ENCODE results near the gene BTF3. TPM values are rescaled to one million over a fixed set of nuclear protein-coding genes. Genes with fewer than 3 reads are reported as not detected.

BTF3 gene
- polyA plus RNA-seq, 1 donor = 1,218 TPM

DNA sequence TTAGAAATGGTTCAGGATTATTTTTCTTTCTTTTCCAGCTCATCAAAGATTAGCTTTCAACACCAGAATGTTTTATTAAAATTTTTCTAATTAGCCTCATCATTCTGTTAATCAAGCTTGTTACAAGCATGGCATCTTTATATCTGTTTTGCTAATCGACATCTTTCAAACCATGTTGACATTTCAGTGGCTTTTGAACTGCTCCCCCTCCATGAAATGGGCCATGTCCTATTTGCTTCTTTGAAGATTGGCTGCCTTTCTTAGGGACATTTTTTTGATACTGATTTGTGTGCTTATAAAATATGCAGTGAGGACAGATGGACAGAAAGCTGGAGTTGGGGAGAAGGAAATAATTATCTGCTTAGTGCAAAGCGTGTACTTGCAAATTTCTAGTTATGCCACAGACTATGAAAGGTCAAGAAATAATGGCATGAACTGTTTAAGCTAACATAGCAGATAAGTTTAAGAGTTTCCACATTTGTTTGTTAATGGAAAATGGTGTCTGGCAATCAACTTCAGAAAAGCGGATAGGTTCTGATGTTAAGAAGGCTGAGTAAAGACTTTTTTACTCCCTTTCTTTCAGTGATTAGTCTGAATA lies 27.5 kb downstream of the BTF3 start:
- DNase-seq = no peak

DNA sequence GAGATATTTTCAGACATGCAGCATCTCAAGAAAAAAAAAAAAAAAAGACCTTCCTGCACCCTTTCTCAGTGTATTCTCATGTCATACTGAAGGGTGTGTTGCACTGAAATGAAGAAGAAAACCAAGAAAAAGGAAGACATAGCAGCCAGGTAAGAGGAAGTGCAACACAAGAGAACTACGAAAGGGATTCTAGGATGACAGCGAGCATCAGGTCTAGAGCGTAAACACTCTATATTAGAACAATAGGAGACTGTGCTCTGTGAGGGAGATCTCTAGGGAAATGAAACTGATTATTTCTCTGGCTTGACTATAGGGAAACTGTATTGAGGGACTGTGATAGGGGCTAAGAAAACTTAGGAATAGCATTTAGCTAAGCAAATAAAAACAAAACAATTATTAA lies 30.0 kb downstream of the BTF3 start:
- no peak for DNase-seq

DNA sequence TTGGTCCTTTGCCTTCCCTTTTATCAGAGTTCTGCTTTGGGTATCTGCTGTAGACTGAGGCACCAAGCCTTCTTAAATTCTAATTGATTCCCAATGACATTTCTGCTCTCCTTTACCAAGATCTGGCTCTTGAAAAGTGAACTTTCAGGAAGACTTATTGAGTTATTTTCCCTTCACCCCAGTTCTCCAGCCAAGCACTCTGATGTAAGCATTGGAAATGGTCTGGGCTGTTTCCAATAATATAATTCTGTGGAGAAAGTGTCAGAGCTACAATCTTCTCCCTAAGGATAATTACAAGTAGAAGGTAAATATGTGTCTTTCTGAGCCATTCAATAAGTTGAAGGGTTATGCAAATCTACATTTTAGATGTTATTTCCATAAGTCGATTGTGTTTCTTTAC lies 30.8 kb downstream of the BTF3 start:
- DNase-seq = no peak

DNA sequence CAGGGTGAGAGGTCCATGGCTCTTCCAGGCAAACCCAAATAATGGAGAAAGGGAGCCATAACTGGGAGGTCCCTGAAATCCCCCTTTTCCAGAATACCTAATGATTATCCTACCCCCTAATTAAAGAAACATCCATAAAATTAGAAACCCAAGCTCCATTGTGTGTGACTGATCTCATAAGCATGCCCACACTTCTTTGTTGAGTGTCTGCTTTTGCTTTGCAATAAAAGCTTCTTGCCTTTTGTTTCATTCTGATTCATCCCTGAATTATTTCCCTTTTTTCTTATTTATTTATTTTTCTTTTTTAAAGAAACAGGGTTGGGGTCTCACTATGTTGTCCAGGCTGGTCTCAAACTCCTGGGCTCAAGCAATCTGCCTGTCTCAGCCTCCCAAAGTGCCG lies 33.1 kb downstream of the BTF3 start:
- DNase-seq = no peak

DNA sequence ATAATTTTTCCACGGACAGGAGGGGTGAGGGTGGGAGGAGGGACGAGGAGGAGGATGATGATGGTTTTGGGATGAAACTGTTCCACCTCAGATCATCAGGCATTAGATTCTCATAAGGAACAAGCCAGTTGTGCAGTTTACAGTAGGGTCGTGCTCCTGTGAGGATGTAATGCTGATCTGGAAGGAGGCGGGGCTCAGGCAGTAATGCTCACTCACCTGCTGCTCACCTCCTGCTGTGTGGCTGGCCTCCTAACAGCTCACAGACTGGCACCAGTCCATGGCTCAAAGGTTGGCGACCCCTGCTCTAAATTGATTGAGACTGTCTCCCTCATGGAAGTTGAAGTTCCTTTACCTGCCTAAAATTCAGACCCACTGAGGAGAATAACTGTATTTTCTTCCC lies 34.0 kb downstream of the BTF3 start:
- DNase-seq = no peak

DNA sequence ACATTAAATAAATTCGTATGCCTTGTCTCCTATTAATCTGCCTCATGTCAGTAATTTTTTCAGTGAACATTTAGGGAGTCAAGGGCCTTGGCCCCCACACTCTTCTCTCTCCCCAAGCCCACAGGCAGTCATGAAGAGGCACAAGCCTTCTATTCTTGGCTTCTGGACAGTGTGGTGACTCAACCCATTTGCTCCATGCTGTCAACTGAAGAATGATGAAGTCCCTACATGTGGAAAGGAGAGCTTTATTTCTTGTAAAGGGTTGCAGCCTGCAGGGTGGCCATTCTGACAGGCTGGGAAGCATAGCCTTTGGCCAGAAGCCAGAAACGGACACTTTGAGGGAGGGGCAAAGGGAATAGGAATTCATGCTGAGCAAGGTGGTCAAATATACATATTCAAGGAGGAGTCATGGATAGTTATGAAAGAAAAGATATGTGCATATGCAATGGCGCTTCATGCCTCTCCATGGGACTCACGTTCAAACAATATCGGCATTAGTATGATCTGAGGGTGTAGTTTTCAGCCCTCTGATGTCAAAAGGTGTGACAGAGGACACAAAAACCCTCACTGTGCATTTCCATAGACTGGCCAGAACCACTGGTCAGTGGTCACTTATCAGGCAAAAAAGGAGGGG lies 35.9 kb downstream of the BTF3 start:
- no peak for DNase-seq

DNA sequence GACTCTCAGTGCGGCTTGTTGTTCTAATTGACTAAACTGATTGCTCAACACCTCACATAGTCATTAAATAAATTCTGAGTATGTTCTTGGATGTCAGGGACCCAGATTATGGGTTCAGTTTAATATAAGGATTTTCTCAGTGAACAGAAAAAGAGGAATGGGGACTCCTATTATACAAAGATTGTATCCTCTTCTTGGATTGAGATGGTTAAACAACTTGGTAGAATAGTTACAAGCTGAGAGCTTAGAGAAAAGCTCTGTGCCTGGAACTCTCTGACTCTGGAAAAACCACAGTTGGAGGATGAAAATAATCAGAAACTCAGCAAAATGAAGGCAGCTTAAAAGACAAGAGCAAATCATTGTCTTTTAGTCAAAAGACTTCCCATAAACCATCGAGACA lies 36.7 kb downstream of the BTF3 start:
- DNase-seq = no peak

DNA sequence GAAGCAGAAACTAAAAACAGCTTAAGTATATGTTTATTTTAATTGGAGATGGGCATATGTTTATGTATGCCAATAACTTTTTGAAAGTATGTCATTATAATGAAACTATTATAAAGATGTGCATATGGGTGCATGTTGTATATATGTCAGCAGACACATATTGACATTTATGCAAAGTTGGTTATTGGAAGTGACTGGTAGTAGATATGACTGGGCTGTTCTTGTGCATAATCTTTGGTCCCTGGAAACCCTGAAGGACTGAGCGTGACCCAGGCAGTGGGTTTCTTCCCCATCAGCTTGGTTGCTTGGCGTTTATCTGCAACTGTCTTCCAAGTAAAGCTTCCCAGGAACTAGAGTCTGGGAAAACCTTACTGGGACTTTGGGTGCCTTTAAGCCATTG lies 41.5 kb downstream of the BTF3 start:
- DNase-seq = no peak

DNA sequence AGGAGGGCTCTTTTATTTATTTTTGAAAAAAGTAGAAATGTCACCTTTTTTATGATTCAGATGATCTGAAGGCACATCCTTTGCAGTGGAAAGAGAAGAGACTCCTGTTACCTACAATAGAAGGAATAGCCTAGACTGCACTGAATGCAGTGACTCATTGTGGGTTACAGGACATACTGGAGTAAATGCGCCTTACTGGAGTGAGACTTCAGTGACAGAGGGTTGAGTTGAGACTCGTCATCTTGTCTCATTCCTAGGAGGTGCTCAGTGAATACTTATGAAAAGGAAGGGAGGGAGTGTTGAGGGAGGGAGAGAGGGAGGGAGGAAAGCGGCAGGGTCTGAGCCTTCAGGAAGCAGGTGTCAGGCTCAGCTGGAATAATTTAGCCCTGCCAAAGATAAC lies 42.0 kb downstream of the BTF3 start:
- DNase-seq = no peak

DNA sequence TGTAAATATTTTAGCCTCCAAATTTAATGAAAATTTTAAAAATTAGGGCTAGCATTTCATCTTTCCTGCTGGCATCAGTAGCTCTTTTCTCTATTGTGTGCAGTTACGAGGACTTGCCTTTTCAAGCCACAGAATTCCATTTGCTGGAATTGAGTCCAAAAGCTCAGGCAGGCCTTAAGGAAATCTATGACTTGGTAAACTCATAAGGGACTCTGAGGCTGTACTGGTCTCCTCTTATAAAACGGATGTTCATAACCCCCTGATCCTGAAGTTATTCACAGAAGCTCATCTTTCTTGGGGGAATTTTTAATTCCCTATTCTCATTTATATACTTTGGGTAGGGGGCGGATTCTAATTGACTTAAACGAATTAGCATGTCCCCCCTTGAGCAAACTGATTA lies 43.8 kb downstream of the BTF3 start:
- DNase-seq = no peak

DNA sequence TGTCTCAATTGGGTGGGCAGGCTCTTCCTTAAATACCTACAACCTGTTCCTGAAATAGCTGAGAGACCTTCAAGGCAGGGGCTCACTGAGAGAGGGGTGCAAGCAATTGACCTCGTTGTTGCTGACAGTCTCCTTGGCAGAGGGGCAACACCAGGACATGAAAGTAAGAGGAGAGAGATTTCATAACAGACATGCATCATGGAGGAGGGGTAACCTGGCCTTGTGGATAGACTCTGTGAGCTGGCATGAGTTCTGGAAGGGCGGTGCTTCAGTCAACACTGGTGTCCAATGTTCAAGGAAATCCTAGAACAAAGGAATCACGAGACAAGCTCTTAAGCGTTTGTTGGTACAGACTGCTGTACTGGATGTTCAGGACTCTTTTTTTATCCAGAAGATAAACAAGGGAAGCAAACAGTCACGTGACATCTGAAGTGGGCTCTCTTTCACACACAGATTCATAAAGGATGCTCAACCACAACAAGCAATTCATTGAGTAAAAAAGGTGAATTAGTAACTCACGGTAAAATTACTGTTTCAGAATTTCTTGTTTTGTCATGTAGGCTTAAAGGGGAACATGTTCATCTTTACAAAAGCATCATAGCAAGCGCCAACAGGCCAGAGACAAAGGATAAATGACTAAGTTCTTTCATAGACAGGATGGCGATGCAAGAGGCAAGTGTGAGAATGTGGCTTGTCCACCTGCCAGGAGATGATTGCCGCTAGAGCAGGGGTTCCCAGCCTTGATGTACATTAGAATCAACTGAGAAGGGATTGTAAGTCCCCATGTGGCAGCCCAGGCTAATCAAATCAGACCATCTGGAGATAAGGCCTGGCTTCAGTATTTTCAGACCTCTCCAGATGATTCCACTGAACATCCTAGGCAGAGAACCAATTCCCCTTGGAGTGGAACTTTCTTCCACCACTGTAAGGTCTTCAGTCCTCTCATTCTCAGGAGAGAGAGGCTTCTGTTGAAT lies 46.5 kb downstream of the BTF3 start:
- DNase-seq = no peak

DNA sequence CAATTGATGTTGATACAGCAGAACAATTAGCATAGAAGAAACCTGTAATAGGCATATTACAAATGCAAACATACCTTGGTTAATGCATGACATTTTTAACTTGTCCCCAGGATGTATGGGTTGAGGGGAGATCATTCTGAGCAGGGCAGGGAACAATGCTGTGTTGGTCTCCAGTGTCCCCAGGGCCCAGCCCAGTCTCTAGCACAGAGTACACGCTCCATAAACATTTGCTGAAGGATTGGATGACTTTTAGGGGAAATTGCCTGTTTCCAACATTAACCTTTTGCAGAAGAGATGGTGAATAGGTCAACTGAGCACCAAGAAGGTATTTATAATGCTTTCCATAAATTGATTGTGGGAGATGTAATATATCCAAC lies 47.1 kb downstream of the BTF3 start:
- no peak for DNase-seq

DNA sequence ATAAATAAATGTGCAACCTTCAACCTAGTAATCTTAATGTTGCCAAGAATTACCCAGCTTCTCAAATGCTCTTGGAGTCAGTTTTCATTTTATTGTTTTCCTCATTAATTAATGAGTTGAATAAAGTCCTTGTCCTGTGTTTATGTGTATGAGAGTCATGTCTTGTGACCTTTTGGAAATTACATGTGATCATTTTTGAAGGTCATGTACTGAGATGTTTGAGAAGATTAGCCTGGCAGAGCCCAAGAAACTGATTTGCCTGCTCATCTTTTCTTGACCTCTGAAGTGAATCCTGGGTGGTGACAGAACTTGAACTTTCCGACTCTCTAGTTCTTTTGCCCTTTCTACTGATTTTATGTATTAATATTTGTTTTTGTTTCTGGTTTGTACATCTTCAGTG lies 51.8 kb downstream of the BTF3 start:
- no peak for DNase-seq

DNA sequence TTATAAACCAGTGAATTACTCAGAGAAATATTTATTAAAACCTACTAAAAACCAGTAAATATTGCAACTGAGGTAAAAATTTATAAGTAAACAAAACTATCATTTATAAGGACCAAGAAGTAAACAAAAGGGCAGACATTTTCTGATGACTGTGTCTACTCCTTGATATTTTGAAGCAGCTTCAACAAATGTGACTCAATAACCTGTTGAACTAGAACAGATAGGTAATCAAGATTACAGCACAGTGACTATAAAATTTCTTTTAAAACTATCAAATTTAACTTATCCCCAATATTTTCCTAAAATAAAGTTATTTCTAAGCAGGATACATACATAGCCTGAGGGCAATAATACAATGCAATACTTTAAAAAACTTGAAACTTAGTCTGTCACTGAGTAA lies 54.4 kb downstream of the BTF3 start:
- DNase-seq = no peak

Other genes with a start within 250 kb of the BTF3 start
- 0.50 TPM for gene FOXD1, start 49.7 kb upstream of the BTF3 start, polyA plus RNA-seq (ENCODE audit: insufficient read length)
- gene ANKRA2, start 67.2 kb downstream of the BTF3 start, polyA plus RNA-seq (ENCODE audit: insufficient read length) = 29.2 TPM
- gene UTP15, start 67.3 kb downstream of the BTF3 start, polyA plus RNA-seq (ENCODE audit: insufficient read length) = 10.9 TPM
- 3.0 TPM for gene ARHGEF28, start 127.8 kb downstream of the BTF3 start, polyA plus RNA-seq (ENCODE audit: insufficient read length)

Data from hindlimb muscle (tissue), 1 donor.